Measurements from ENCODE around the gene LMTK3. TPM values are rescaled to one million over a fixed set of nuclear protein-coding genes. Genes with fewer than 3 reads are reported as not detected.

Gene LMTK3
- total and polyA plus RNA-seq, 2 of the 13 experiments (the other 11 are each of a cell fraction or from before 2014, with no cell fraction given), result 0.18 to 0.29 TPM

GRCh38 chr19:48469289-48469881 is 42.2 kb downstream of the LMTK3 start, which contains the start of gene CYTH2 (continued):
- no peak for TF ChIP-seq GPBP1L1 (CRISPR knock-in tag; IDR thresholded peaks at IDR 0.05)
- TF ChIP-seq ZNF12 (CRISPR knock-in tag; IDR thresholded peaks at IDR 0.05), result no peak
- TF ChIP-seq NKX3-1 (CRISPR knock-in tag; IDR thresholded peaks at IDR 0.05), result 0 out of 2 replicates have a peak, but pooled peaks have one; percentile 41
- TF ChIP-seq SIN3B (IDR thresholded peaks at IDR 0.05; ENCODE audit: low read length), result peak; percentile 27; the same call in 1 of the 2 replicates
- TF ChIP-seq TMF1 (CRISPR knock-in tag; IDR thresholded peaks at IDR 0.05; ENCODE audit: low read depth), result peak; percentile 75; the same call in 1 of the 2 replicates
- TF ChIP-seq ARID5B (CRISPR knock-in tag; IDR thresholded peaks at IDR 0.05), result peak; percentile 37; the same call in 1 of the 2 replicates
- no peak for TF ChIP-seq TIGD3 (CRISPR knock-in tag; IDR thresholded peaks at IDR 0.05; ENCODE audit: borderline replicate concordance)
- TF ChIP-seq MXD4 (CRISPR knock-in tag; IDR thresholded peaks at IDR 0.05), result peak; percentile 52; the same call in 1 of the 2 replicates
- TF ChIP-seq RERE (CRISPR knock-in tag; IDR thresholded peaks at IDR 0.05; ENCODE audit: low read depth), result no peak
- no peak for TF ChIP-seq ZNF317 (CRISPR knock-in tag; IDR thresholded peaks at IDR 0.05)
- TF ChIP-seq ZNF546 (CRISPR knock-in tag; conservative IDR thresholded peaks at IDR 0.05), result peak; percentile 88; the same call in 1 of the 2 replicates
- TF ChIP-seq RBM39 (IDR thresholded peaks at IDR 0.05; ENCODE audit: low read depth, low read length, poor library complexity, severe bottlenecking), result peak; percentile 43
- peak; percentile 85 for TF ChIP-seq UBTF (CRISPR knock-in tag; IDR thresholded peaks at IDR 0.05)

Data from HepG2 (cell line).